GM06990 (cell line): Measurements from ENCODE around the gene NCAM1.

Experiments used
- DNase-seq: peaks from one replicate; pipeline ENCODE4 v3.0.0-alpha.2; 2011; ENCODE audit not compliant: insufficient read length; ENCODE audit errors: extremely low read depth
- H3K27me3 ChIP-seq: replicated peaks from 2 replicates; pipeline ENCODE4 v1.6.0; 2011; ENCODE audit warnings: low read length; ENCODE audit not compliant: control insufficient read depth, insufficient read depth
- H3K36me3 ChIP-seq: 2 replicates; pipeline ENCODE4 v1.5.1; 2011; ENCODE audit warnings: low read length; ENCODE audit not compliant: control insufficient read depth, insufficient read depth
- H3K4me3 ChIP-seq: replicated peaks from 2 replicates; pipeline ENCODE4 v1.5.1; 2011; ENCODE audit warnings: low read depth, mild to moderate bottlenecking, control low read depth, low read length
- TF ChIP-seq, protein P1 (sequence below): IDR thresholded peaks from 2 replicates; pipeline ENCODE4 v1.5.1; 2011; ENCODE audit warnings: low read length, control low read depth, mild to moderate bottlenecking, inconsistent platforms; ENCODE audit not compliant: insufficient read depth, poor library complexity, severe bottlenecking

NCAM1 gene

DNA sequence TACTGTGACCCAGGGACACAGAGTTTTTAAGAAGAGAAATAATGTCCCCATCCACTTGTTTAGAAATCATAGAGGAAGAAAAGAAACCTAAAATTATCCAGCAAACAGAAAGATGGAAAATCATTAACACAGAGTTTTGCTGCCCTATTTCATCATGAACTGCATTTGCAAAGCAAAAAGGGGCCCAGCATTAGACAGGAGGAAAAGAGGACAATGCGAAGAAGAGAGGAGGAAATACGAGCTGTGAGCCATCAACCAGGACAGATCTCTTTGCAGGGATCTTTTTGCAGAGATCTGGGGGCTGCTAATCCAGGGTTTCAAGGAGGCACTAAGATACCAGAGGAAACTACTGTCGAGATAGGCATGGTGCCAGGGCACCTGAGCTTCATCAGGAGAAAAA, 14.4 kb upstream of the NCAM1 start:
- no peaks in the 10 kb centered on the region for H3K27me3 ChIP-seq
- no peak overlapping the region for H3K4me3 ChIP-seq
- TF ChIP-seq, protein P1, sequence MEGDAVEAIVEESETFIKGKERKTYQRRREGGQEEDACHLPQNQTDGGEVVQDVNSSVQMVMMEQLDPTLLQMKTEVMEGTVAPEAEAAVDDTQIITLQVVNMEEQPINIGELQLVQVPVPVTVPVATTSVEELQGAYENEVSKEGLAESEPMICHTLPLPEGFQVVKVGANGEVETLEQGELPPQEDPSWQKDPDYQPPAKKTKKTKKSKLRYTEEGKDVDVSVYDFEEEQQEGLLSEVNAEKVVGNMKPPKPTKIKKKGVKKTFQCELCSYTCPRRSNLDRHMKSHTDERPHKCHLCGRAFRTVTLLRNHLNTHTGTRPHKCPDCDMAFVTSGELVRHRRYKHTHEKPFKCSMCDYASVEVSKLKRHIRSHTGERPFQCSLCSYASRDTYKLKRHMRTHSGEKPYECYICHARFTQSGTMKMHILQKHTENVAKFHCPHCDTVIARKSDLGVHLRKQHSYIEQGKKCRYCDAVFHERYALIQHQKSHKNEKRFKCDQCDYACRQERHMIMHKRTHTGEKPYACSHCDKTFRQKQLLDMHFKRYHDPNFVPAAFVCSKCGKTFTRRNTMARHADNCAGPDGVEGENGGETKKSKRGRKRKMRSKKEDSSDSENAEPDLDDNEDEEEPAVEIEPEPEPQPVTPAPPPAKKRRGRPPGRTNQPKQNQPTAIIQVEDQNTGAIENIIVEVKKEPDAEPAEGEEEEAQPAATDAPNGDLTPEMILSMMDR = no peak
- no peaks in the 10 kb centered on the region for H3K36me3 ChIP-seq
- DNase-seq = no peak

DNA sequence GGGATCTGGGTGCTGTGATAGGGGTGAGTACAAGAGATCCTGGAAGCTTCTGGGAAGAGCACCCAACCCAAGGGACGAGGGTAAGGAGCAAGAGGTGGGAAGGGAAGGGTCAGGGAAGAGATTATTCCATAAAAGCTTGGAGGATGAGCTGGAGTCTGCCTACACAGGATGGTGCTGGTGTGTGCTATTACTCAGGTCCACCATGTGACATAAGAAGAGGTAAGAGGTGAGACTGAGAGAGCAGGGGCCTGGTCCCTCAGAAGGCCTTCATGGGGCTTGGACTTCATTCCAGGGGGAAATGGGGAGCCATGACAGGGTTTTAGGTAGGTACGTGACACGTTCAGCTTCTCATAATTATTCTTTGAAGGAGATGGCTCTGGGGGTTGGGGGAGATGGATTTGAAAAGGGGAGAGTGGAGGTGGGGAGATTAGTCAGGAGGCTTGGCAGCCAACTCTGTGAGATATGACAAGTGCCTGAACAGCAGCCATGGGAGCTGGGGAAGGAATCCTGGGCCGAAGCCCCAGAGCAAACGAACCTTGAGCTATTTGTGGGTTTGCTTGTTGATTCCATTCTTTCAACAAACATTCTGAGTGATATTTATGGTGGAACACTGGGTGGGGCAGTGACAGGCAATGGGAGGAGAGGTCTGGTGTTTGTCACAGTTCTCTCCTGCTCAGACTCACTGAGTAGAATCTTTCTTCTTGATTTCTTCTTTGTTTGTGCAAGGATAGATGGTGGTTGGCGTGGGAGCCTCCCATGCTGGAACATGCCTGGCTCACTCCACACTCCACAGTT, 11.2 kb upstream of the NCAM1 start:
- TF ChIP-seq, protein P1 = no peak
- Histone ChIP-seq H3K36me3 (no peaks in the 10 kb centered on the region), H3K27me3 (no peaks in the 10 kb centered on the region; the same call in 1 of the 2 replicates), H3K4me3 (no peak overlapping the region)
- no peak for DNase-seq

DNA sequence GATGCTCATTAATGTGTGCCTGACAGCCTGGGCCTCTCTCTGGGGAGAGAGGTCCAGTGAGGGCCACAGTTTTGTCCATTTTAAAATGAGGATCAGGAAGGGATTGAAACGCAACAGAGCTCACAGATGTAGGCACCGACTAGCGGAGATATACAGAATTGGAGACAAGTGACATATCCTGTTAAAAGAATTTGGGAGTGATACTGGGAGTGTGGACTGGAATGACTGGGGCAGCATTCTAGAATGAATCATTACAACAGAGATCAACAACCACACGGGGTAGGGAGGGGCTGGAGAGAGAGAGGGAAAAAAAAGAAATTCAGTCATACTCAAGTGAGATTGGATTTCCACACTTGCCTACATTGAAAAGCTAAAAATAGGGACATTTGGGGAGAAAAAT, 2.5 kb upstream of the NCAM1 start:
- Histone ChIP-seq H3K4me3 (no peak overlapping the region), H3K36me3 (no peaks in the 10 kb centered on the region), H3K27me3 (no peaks in the 10 kb centered on the region; the same call in 1 of the 2 replicates)
- DNase-seq = no peak
- TF ChIP-seq, protein P1 = no peak

DNA sequence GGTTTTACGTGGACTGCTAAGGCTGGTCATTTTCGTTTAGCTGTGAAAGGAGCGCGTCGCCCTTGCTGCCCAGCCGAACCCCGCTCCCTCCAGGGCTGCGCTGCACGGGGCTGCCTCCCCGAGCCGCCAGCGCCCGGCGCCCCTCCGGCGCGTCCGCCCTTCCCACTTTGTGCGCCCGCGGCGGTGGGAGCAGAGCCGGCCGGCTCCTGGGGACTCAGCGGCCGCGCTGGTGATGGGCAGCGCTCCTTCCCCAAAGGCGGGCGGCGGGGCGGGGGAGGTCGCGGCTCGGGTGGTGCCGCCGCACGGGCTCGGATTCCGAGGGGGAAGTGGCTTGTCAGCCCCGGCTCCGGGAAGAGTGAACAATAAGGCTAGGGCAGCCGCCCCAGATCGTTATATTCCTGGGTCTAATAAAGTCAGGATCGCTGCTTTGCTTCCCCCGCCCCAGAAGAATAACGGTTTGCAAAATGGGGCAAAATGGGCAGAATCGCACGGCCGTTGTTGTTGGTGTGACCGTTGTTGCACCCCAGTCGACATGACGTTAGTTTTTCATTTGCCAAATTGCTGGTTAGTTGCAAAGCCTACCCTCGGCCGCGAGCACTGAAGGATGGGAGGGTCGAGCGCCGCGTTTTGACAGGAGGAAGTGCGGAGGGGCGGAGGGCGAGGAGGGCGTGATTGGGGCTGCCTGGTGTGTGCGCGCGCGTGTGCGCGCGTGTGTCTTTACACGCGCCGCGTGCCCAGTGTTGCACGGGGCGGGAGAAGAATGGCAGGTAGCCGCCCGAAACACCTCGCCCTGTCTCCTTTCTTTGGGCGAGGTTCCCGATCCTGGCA, 745 bp downstream of the NCAM1 start:
- peak; percentile 3 for DNase-seq
- no peak overlapping the region for H3K4me3 ChIP-seq
- TF ChIP-seq, protein P1 = no peak
- H3K27me3 ChIP-seq = no peaks in the 10 kb centered on the region; the same call in 1 of the 2 replicates
- H3K36me3 ChIP-seq = no peaks in the 10 kb centered on the region

DNA sequence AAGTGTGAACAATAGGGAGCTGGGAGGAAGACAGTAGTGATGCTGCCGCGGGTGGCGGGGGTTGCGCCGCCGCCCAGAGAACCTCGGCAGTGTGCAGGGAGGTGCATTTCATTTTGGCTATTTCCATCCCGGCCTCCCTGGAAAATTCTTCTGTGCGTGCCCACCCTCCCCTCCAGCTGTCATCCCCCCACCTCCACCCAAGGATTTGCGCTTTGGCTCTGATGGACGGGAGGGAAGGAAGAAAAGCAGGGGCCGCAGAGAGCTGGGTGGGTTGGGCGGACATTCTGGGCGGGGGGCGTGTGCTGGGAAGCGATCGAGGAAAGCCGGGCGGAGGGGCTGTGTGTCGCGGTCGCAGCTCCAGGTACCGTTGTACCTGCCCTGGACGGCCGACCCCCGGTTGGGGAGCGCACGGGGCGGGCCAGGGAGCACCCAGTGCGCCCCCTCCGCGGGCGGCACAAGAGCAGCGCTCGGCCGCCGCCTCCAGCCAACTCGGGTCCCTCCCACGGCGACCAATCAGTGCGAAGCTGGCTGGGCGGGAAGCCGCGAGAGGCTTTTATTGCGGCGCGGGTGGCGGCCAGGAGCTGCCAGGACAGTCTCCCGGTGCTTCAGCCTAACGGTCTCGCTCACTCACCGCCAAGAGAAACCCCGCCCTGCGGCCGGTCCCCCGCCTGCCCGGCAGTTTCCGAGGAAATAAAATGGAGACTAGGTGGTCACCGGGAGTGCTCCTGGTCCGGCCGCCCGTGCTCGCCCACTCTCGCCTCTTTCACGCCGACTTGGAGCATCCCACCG, 1.6 kb downstream of the NCAM1 start:
- peak; percentile 1 for DNase-seq
- Histone ChIP-seq H3K4me3 (no peak overlapping the region), H3K36me3 (no peaks in the 10 kb centered on the region), H3K27me3 (no peaks in the 10 kb centered on the region; the same call in 1 of the 2 replicates)
- TF ChIP-seq, protein P1 = no peak
